MM.1S (cell line): ENCODE results near the gene SPRED2.

Experiments
- DNase-seq: peaks from one replicate; pipeline ENCODE4 v3.0.0-alpha.2; 2015
- H2AFZ ChIP-seq: fragments of 300-600 bp; sonication (generic); 2 replicates; pipeline ENCODE4 v1.6.0; 2016; ENCODE audit warnings: antibody characterized with exemption, low read length
- H3F3A ChIP-seq: fragments of 300-600 bp; sonication (generic); 2 replicates; pipeline ENCODE4 v1.6.1; 2016; ENCODE audit warnings: mild to moderate bottlenecking, antibody characterized with exemption, low read length, moderate library complexity, mixed read lengths; ENCODE audit not compliant: insufficient read depth
- H3K27ac ChIP-seq: fragments of 300-600 bp; sonication (generic); 2 replicates; pipeline ENCODE4 v1.5.1; 2016; ENCODE audit warnings: mild to moderate bottlenecking, low read length
- H3K27me3 ChIP-seq: fragments of 300-600 bp; sonication (generic); replicated peaks from 2 replicates; pipeline ENCODE4 v1.6.0; 2016; ENCODE audit warnings: low read length; ENCODE audit not compliant: insufficient read depth
- H3K36me3 ChIP-seq: fragments of 300-600 bp; sonication (generic); replicated peaks from 2 replicates; pipeline ENCODE4 v1.6.1; 2016; ENCODE audit warnings: mild to moderate bottlenecking, low read length, mixed read lengths; ENCODE audit not compliant: insufficient read depth
- H3K4me1 ChIP-seq: fragments of 300-600 bp; sonication (generic); 2 replicates; pipeline ENCODE4 v1.6.1; 2016; ENCODE audit warnings: low read length, mixed read lengths
- H3K4me2 ChIP-seq: fragments of 300-600 bp; sonication (generic); 2 replicates; pipeline ENCODE4 v1.6.0; 2016; ENCODE audit warnings: low read depth, low read length
- H3K4me3 ChIP-seq: fragments of 300-600 bp; sonication (generic); 2 replicates; pipeline ENCODE4 v1.5.1; 2016; ENCODE audit warnings: low read length, mixed read lengths
- H3K79me2 ChIP-seq: fragments of 300-600 bp; sonication (generic); 2 replicates; pipeline ENCODE4 v1.6.1; 2016; ENCODE audit warnings: mixed run types, low read length, mixed read lengths
- H3K9ac ChIP-seq: fragments of 300-600 bp; sonication (generic); 2 replicates; pipeline ENCODE4 v1.6.1; 2016; ENCODE audit warnings: low read length, mixed read lengths
- H3K9me2 ChIP-seq: fragments of 300-600 bp; sonication (generic); replicated peaks from 2 replicates; pipeline ENCODE4 v1.6.1; 2016; ENCODE audit warnings: mild to moderate bottlenecking, low read length, mixed read lengths; ENCODE audit not compliant: insufficient read depth
- H3K9me3 ChIP-seq: fragments of 300-600 bp; sonication (generic); replicated peaks from 2 replicates; pipeline ENCODE4 v1.6.1; 2016; ENCODE audit warnings: mild to moderate bottlenecking, low read length, mixed read lengths; ENCODE audit not compliant: insufficient read depth
- H4K20me1 ChIP-seq: fragments of 300-600 bp; sonication (generic); 2 replicates; pipeline ENCODE4 v1.6.1; 2016; ENCODE audit warnings: mild to moderate bottlenecking, low read length, moderate library complexity, mixed read lengths; ENCODE audit not compliant: insufficient read depth
- EZH2 ChIP-seq: fragments of 300-600 bp; sonication (generic); optimal IDR thresholded peaks from 2 replicates; pipeline ENCODE3; 2017; ENCODE audit warnings: low read depth, mild to moderate bottlenecking, antibody characterized with exemption, low read length, mixed read lengths
- EZH2phosphoT487 ChIP-seq: fragments of 300-600 bp; sonication (generic); IDR thresholded peaks from 2 replicates; pipeline ENCODE4 v1.6.1; 2018; ENCODE audit warnings: antibody characterized with exemption, low read length
- TF ChIP-seq, protein P1 (sequence below): fragments of 300-600 bp; sonication (generic); IDR thresholded peaks from 2 replicates; pipeline ENCODE4 v1.5.1; 2016; ENCODE audit warnings: antibody characterized with exemption, low read length, mixed read lengths

The SPRED2 gene

DNA sequence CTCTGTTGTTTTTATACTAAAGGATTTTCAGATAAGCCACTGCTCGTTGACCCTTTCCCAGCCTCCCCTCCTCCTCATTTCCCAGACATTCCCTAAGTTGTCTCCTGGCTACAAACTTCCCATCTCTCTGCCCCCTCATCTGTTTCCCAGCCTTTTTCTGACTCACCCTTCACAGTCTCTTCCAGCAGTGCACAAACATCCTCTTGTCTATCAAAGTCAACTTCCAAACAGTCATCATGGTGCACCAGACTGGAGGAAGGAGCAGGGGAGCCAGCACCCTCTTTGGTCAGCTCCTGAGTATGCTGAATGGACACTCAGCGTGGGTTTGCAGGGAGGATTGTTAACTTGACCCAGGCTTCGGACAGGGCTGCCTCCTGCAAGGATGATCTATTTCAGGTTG is 26.6 kb upstream of the SPRED2 start:
- H3K27me3 ChIP-seq: no peaks in the 10 kb centered on the region
- DNase-seq: no peak

DNA sequence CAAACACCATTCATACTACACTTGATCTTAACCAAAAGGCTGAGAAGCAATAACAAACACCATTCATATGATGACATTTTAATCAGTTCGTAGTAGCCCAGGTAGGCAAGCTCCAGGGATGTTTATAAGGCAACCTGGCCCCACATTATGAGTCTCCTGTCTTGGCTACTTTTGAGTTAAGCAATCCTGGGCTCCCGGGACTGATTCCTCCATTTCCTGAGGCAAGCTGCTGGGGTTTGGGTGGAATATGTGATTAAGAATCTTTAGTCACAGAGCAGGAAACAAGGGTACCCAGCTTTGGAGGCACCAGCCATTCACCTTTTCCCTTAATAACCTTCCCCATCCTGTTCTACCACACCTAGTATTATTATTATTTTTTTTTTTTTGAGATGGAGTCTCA is 24.5 kb upstream of the SPRED2 start:
- no peak overlapping the region for H2AFZ ChIP-seq
- H4K20me1 ChIP-seq: no peaks in the 10 kb centered on the region
- H3K9me2 ChIP-seq: no peaks in the 10 kb centered on the region
- no peak for DNase-seq
- no peaks in the 10 kb centered on the region for H3K79me2 ChIP-seq
- no peaks in the 10 kb centered on the region for H3K4me1 ChIP-seq
- no peaks in the 10 kb centered on the region for H3K9me3 ChIP-seq
- no peaks in the 10 kb centered on the region for H3K36me3 ChIP-seq
- TF ChIP-seq EZH2: no peak
- no peak for TF ChIP-seq EZH2phosphoT487
- TF ChIP-seq, protein P1, sequence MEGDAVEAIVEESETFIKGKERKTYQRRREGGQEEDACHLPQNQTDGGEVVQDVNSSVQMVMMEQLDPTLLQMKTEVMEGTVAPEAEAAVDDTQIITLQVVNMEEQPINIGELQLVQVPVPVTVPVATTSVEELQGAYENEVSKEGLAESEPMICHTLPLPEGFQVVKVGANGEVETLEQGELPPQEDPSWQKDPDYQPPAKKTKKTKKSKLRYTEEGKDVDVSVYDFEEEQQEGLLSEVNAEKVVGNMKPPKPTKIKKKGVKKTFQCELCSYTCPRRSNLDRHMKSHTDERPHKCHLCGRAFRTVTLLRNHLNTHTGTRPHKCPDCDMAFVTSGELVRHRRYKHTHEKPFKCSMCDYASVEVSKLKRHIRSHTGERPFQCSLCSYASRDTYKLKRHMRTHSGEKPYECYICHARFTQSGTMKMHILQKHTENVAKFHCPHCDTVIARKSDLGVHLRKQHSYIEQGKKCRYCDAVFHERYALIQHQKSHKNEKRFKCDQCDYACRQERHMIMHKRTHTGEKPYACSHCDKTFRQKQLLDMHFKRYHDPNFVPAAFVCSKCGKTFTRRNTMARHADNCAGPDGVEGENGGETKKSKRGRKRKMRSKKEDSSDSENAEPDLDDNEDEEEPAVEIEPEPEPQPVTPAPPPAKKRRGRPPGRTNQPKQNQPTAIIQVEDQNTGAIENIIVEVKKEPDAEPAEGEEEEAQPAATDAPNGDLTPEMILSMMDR: no peak
- no peak overlapping the region for H3K4me3 ChIP-seq
- H3K27ac ChIP-seq: no peak overlapping the region
- H3K27me3 ChIP-seq: no peaks in the 10 kb centered on the region
- H3F3A ChIP-seq: no peaks in the 10 kb centered on the region
- H3K9ac ChIP-seq: no peak overlapping the region
- no peak overlapping the region for H3K4me2 ChIP-seq

More for the DNA sequence above, 26.6 kb upstream of the SPRED2 start:
- Histone ChIP-seq H3K4me3 (no peak overlapping the region), H3F3A (no peaks in the 10 kb centered on the region), H3K79me2 (no peaks in the 10 kb centered on the region), H2AFZ (no peak overlapping the region), H3K9me3 (no peaks in the 10 kb centered on the region), H3K4me2 (no peak overlapping the region), H3K27ac (no peak overlapping the region), H3K4me1 (no peaks in the 10 kb centered on the region), H3K9me2 (no peaks in the 10 kb centered on the region), H3K36me3 (no peaks in the 10 kb centered on the region), H3K9ac (no peak overlapping the region), H4K20me1 (no peaks in the 10 kb centered on the region)
- TF ChIP-seq EZH2 (no peak), EZH2phosphoT487 (no peak)
- TF ChIP-seq, protein P1: no peak

DNA sequence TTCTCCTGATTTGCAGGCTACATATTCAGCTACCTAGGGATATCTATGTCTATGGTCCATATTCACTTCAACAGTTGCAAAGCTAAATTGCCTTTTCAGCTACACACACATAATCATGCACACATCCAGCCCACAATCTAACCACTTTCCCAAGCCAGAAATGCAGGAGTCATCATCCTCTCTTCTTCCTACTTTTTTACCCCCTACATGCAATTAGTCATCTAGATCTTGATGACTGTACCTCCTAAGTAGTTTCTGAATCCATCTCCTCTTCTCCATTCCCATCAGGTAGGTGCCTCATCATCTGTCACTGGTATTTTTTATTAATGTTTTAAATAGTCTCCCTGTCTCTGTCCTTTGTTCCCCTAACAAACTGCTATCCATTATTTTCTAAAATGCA is 23.7 kb upstream of the SPRED2 start:
- Histone ChIP-seq H3K4me3 (no peak overlapping the region), H3K36me3 (no peaks in the 10 kb centered on the region), H3K9ac (no peak overlapping the region), H2AFZ (no peak overlapping the region), H3K4me2 (no peak overlapping the region), H3F3A (no peaks in the 10 kb centered on the region), H3K27me3 (no peaks in the 10 kb centered on the region), H3K79me2 (no peaks in the 10 kb centered on the region), H3K4me1 (no peaks in the 10 kb centered on the region), H4K20me1 (no peaks in the 10 kb centered on the region), H3K27ac (no peak overlapping the region), H3K9me2 (no peaks in the 10 kb centered on the region), H3K9me3 (no peaks in the 10 kb centered on the region)
- TF ChIP-seq, protein P1: no peak
- no peak for TF ChIP-seq EZH2
- TF ChIP-seq EZH2phosphoT487: no peak
- no peak for DNase-seq
